Endothelial cell of umbilical vein (primary cell): Measurements from ENCODE around the gene SULT2B1. TPM values are rescaled to one million over a fixed set of nuclear protein-coding genes. Genes with fewer than 3 reads are reported as not detected.

Experiments
- BruUV-seq: library from RNA; stranded (reverse); fragments of 400-500 nt; replicated peaks from 2 replicates; lab custom pipeline; 2021; lab: Mats Ljungman, UMichigan
- CTCF ChIA-PET: fragments of 300-600, 350-600 bp; sonication (Branson Sonifier 250); formaldehyde crosslinking; loops from one replicate; lab custom pipeline; 2021; ENCODE audit warnings: antibody characterized with exemption, inconsistent platforms; lab: Charles Lee
- POLR2A ChIA-PET: fragments of 300-600, 350-600 bp; sonication (Branson Sonifier 250); formaldehyde crosslinking; loops from one replicate; lab custom pipeline; 2021; ENCODE audit warnings: antibody characterized with exemption, inconsistent platforms; lab: Charles Lee
- DNase-seq: peaks from one replicate; pipeline ENCODE4 v3.0.0-alpha.2; 2011; ENCODE audit warnings: low read depth, low spot score
- FAIRE-seq: peaks from 2 replicates; lab custom pipeline; 2011; peaks lifted over from hg19 to GRCh38; lab: Jason Lieb, UNC
- H2AFZ ChIP-seq: 2 replicates; pipeline ENCODE4 v1.6.0; 2012; ENCODE audit warnings: low read depth, low read length, control low read depth, inconsistent platforms
- H3K27ac ChIP-seq: 2 replicates; pipeline ENCODE4 v1.5.1; 2011; ENCODE audit warnings: low read depth, mild to moderate bottlenecking, control low read depth, low read length, moderate library complexity; ENCODE audit not compliant: insufficient read depth
- H3K27me3 ChIP-seq, 2 experiments: 2 replicates each; pipeline versions ENCODE4 v1.6.0 to v1.6.1; 2011; ENCODE audit warnings: low read length in 2 of 2, mixed read lengths in 1 of 2; ENCODE audit not compliant: control insufficient read depth in 2 of 2, insufficient read depth in 2 of 2
- H3K36me3 ChIP-seq, 2 experiments: 2 replicates in 1 of 2; 3 replicates in 1 of 2; pipeline ENCODE4 v1.5.1; 2011; ENCODE audit warnings: low read length in 2 of 2, mild to moderate bottlenecking in 1 of 2, moderate library complexity in 1 of 2; ENCODE audit not compliant: control insufficient read depth in 2 of 2, insufficient read depth in 2 of 2; ENCODE audit errors: extremely low read depth in 1 of 2
- H3K4me1 ChIP-seq: 3 replicates; pipeline ENCODE4 v1.5.1; 2011; ENCODE audit warnings: mild to moderate bottlenecking, low read length; ENCODE audit not compliant: control insufficient read depth, insufficient read depth; ENCODE audit errors: extremely low read depth
- H3K4me2 ChIP-seq: 2 replicates; pipeline ENCODE4 v1.6.1; 2011; ENCODE audit warnings: low read length, control low read depth, mixed read lengths; ENCODE audit not compliant: insufficient read depth
- H3K4me3 ChIP-seq, 3 experiments: fragments of 200-600 bp in 1 of 3; sonication (generic), shearing (Covaris generic) in 1 of 3; replicated peaks in 1 of 3; 2 replicates each; pipeline ENCODE4 v1.5.1; 2011 to 2016; ENCODE audit warnings: control low read depth in 3 of 3, low read length in 3 of 3, mild to moderate bottlenecking in 2 of 3, inconsistent platforms in 1 of 3, low read depth in 1 of 3, moderate library complexity in 1 of 3; ENCODE audit not compliant: insufficient read depth in 1 of 3
- H3K79me2 ChIP-seq: 2 replicates; pipeline ENCODE4 v1.6.0; 2012; ENCODE audit warnings: low read length, inconsistent platforms; ENCODE audit not compliant: control insufficient read depth, insufficient read depth
- H3K9ac ChIP-seq: replicated peaks from 2 replicates; pipeline ENCODE3; 2011; ENCODE audit warnings: low read length, control low read depth; ENCODE audit not compliant: insufficient read depth; ENCODE audit errors: extremely low read depth
- H3K9me1 ChIP-seq: replicated peaks from 3 replicates; pipeline ENCODE4 v1.6.0; 2011; ENCODE audit warnings: mild to moderate bottlenecking, low read length; ENCODE audit not compliant: control insufficient read depth, insufficient read depth; ENCODE audit errors: extremely low read depth
- H3K9me3 ChIP-seq: replicated peaks from 2 replicates; pipeline ENCODE4 v1.5.1; 2012; ENCODE audit warnings: low read length, inconsistent platforms; ENCODE audit not compliant: control insufficient read depth, insufficient read depth
- H4K20me1 ChIP-seq: replicated peaks from 2 replicates; pipeline ENCODE3; 2011; ENCODE audit warnings: mild to moderate bottlenecking, low read length; ENCODE audit not compliant: control insufficient read depth, insufficient read depth; ENCODE audit errors: extremely low read depth
- FOS ChIP-seq: IDR thresholded peaks from 2 replicates; pipeline ENCODE4 v1.6.1; 2011; ENCODE audit warnings: mild to moderate bottlenecking, low read length, moderate library complexity, borderline replicate concordance; ENCODE audit not compliant: insufficient read depth
- GATA2 ChIP-seq: IDR thresholded peaks from 2 replicates; pipeline ENCODE4 v1.7.0; 2011; ENCODE audit warnings: low read depth, mild to moderate bottlenecking, moderate library complexity, mixed read lengths, low read length; ENCODE audit not compliant: insufficient read length, insufficient read depth
- JUN ChIP-seq: IDR thresholded peaks from 2 replicates; pipeline ENCODE4 v1.6.1; 2011; ENCODE audit warnings: borderline replicate concordance, low read depth; ENCODE audit not compliant: insufficient read length, insufficient read depth
- MYC ChIP-seq: IDR thresholded peaks from one replicate; pipeline ENCODE4 v1.6.1; 2011; ENCODE audit warnings: mild to moderate bottlenecking, low read depth, low read length
- POLR2A ChIP-seq: IDR thresholded peaks from 2 replicates; pipeline ENCODE4 v1.6.1; 2012; ENCODE audit warnings: low read depth, mild to moderate bottlenecking, control low read depth, low read length
- dilution Hi-C: fragments of 300-500 bp; cut with MboI; formaldehyde crosslinking; loops from one replicate; pipeline ENCODE4 v1.15.0; 2019; ENCODE audit warnings: low sequenced_read_pairs; ENCODE audit not compliant: extremely low pct_ligation_motif_present
- intact Hi-C: fragments of 100-400 bp; cut with micrococcal nuclease; formaldehyde crosslinking; loops from one replicate; pipeline ENCODE4 v1.10.0; 2022
- polyA plus RNA-seq, 4 experiments: library from polyadenylated mRNA; depleted of rRNA in 3 of 4; stranded (reverse) in 3 of 4; unstranded in 1 of 4; fragments of >200 nt; gene quantifications; 2 replicates each; pipeline versions ENCODE4 v1.2.1 to v1.2.3, GENCODE V29; 2011 to 2012; ENCODE audit warnings: missing spikeins in 1 of 4
- total RNA-seq: library from RNA; stranded (reverse); gene quantifications from 2 replicates; pipeline ENCODE4 v1.2.3, GENCODE V29; 2021
- TF ChIP-seq, protein P1 (sequence below), 2 donors: IDR thresholded peaks; 1 replicate in 1 of 2; 2 replicates in 1 of 2; pipeline ENCODE4 v1.5.1; 2011; ENCODE audit warnings: low read length in 2 of 2, mild to moderate bottlenecking in 2 of 2, moderate library complexity in 2 of 2, control low read depth in 1 of 2, inconsistent platforms in 1 of 2, low read depth in 1 of 2; ENCODE audit not compliant: insufficient read depth in 1 of 2; ENCODE audit errors: extremely low read depth in 1 of 2
- TF ChIP-seq, protein P2 (sequence below): IDR thresholded peaks from 2 replicates; pipeline ENCODE4 v1.6.1; 2011; ENCODE audit not compliant: insufficient read depth, insufficient read length

SULT2B1 gene
- total and polyA plus RNA-seq, 2 donors (not counting 3 experiments of a cell fraction or from before 2014, with no cell fraction given): not detected

DNA sequence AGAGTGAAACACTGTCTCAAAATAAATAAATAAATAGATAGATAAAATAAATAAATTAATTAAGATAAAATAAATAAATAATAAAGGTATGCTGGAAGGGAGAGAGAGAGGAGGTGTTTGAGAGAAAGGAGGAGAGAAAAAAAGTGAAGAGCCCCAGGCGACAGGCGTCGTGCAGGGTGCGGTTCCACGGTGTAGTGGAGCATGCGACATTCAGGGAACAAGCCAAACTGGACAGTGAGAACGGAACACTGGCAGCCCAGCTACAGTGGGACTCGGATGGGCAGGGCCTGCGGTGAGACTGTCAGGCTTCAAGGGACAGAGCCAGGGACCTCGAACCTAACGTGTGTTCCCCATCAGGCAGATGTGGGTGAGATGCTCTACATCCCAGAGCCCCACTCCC lies 9.4 kb downstream of the SULT2B1 start:
- dilution Hi-C loops (no loop called here), intact Hi-C loops (no loop called here)
- Histone ChIP-seq H3K9ac (no peak overlapping the region), H4K20me1 (no peaks in the 10 kb centered on the region), H2AFZ (no peak overlapping the region), H3K4me1 (no peaks in the 10 kb centered on the region), H3K9me1 (no peaks in the 10 kb centered on the region), H3K27ac (no peak overlapping the region), H3K4me3 (no peak overlapping the region), H3K4me2 (no peak overlapping the region), H3K27me3 (no peaks in the 10 kb centered on the region), H3K79me2 (no peaks in the 10 kb centered on the region), H3K36me3 (no peaks in the 10 kb centered on the region), H3K9me3 (no peaks in the 10 kb centered on the region)
- POLR2A ChIA-PET: no interaction called here
- CTCF ChIA-PET: interaction anchor here (1.7 kb wide), 1 partner anchor 27 kb away, joined by 4 read pairs; no protein-coding TSS in a partner anchor
- BruUV-seq: no TSS peak
- FAIRE-seq: no peak
- TF ChIP-seq JUN (no peak), GATA2 (no peak), MYC (no peak)
- TF ChIP-seq, protein P1, sequence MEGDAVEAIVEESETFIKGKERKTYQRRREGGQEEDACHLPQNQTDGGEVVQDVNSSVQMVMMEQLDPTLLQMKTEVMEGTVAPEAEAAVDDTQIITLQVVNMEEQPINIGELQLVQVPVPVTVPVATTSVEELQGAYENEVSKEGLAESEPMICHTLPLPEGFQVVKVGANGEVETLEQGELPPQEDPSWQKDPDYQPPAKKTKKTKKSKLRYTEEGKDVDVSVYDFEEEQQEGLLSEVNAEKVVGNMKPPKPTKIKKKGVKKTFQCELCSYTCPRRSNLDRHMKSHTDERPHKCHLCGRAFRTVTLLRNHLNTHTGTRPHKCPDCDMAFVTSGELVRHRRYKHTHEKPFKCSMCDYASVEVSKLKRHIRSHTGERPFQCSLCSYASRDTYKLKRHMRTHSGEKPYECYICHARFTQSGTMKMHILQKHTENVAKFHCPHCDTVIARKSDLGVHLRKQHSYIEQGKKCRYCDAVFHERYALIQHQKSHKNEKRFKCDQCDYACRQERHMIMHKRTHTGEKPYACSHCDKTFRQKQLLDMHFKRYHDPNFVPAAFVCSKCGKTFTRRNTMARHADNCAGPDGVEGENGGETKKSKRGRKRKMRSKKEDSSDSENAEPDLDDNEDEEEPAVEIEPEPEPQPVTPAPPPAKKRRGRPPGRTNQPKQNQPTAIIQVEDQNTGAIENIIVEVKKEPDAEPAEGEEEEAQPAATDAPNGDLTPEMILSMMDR (IDR thresholded peaks at IDR 0.05; ENCODE audit: extremely low read depth in 1 of 2, insufficient read depth in 1 of 2, low read depth in 1 of 2, low read length in 2 of 2): no peak
- DNase-seq: no peak

DNA sequence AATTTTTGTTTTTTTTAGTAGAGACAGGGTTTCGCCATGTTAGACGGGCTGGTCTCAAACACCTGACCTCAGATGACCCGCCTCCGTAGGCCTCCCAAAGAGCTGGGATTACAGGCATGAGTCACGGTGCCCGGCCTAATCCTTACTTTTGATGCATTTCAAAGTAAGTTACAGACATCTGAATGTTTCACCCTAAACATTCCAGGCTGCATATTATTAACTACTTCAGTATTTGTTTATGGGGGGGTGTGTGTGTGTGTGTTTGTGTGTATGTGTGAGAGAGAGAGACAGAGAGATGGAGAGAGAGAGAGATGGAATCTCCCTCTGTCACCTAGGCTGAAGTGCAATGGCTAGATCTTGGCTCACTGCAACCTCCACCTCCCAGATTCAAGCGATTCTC lies 13.1 kb downstream of the SULT2B1 start:
- H3K27ac ChIP-seq: no peak overlapping the region
- H3K4me3 ChIP-seq: no peak overlapping the region
- no peaks in the 10 kb centered on the region for H3K9me1 ChIP-seq
- no peak for FAIRE-seq
- no peaks in the 10 kb centered on the region for H3K36me3 ChIP-seq
- no peaks in the 10 kb centered on the region for H3K9me3 ChIP-seq
- H3K4me1 ChIP-seq: peaks cover 2% of the 10 kb centered on the region
- no peaks in the 10 kb centered on the region for H3K27me3 ChIP-seq
- H4K20me1 ChIP-seq: no peaks in the 10 kb centered on the region
- DNase-seq: no peak
- no peak overlapping the region for H2AFZ ChIP-seq
- CTCF ChIA-PET: interaction anchor here (1.2 kb wide), 1 partner anchor 59 kb away, joined by 3 read pairs; no protein-coding TSS in a partner anchor
- intact Hi-C loops (no loop called here), dilution Hi-C loops (no loop called here)
- no peaks in the 10 kb centered on the region for H3K79me2 ChIP-seq
- POLR2A ChIA-PET: interaction anchor here (1.4 kb wide), 1 partner anchor 9 kb away, joined by 4 read pairs; no protein-coding TSS in a partner anchor
- H3K9ac ChIP-seq: no peak overlapping the region
- no TSS peak for BruUV-seq
- TF ChIP-seq, protein P2, sequence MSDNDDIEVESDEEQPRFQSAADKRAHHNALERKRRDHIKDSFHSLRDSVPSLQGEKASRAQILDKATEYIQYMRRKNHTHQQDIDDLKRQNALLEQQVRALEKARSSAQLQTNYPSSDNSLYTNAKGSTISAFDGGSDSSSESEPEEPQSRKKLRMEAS: no peak
- TF ChIP-seq POLR2A (no peak), JUN (no peak), GATA2 (no peak), FOS (no peak)
- H3K4me2 ChIP-seq: no peak overlapping the region
